K562 treated with DMSO at 1 percent for 24 hours (cell line): ENCODE data around the gene SBF1. TPM values are rescaled to one million over a fixed set of nuclear protein-coding genes. Genes with fewer than 3 reads are reported as not detected.

Experiments used
- total RNA-seq: library from RNA; unstranded; fragments of 300-600 nt; gene quantifications from 2 replicates; pipeline ENCODE4 v1.2.3, GENCODE V29; 2022; ENCODE audit warnings: low read depth; ENCODE audit not compliant: insufficient read depth

The SBF1 gene
- 69.1 and 76.1 TPM in 2 replicates for total RNA-seq

GRCh38 chr22:50474710-50475651 is at the start of gene SBF1:
Gene SBF1, minus strand, starts transcription at chr22:50475035. Its CDS starts 195 bp downstream, at chr22:50474840.

GRCh38 chr22:50507991-50508884 is 33.4 kb upstream of the SBF1 start, which contains the start of gene NCAPH2:
Gene NCAPH2, plus strand, starts transcription at chr22:50508224. Its CDS starts 114 bp downstream, at chr22:50508338.

GRCh38 chr22:50507421-50507990 is 32.7 kb upstream of the SBF1 start, which contains the start of gene LMF2:
Gene LMF2, minus strand, starts transcription at chr22:50507702. Its CDS starts 27 bp downstream, at chr22:50507675.

GRCh38 chr22:50486561-50487289 is 11.9 kb upstream of the SBF1 start, which contains the start of gene MIOX:
Gene MIOX, plus strand, starts transcription at chr22:50486859. Its CDS starts 39 bp downstream, at chr22:50486898.

GRCh38 chr22:50481440-50482106 is 6.7 kb upstream of the SBF1 start, which contains the start of gene ADM2:
Gene ADM2, plus strand, starts transcription at chr22:50481543. Its CDS starts 305 bp downstream, at chr22:50481848.

Other genes starting within 250 kb of the SBF1 start
- 29.5 and 37.4 TPM in 2 replicates for gene TUBGCP6, start 230.0 kb downstream of the SBF1 start, total RNA-seq
- 34.8 and 39.7 TPM in 2 replicates for gene HDAC10, start 223.8 kb downstream of the SBF1 start, total RNA-seq
- 26.2 and 28.0 TPM in 2 replicates for gene MAPK12, start 213.4 kb downstream of the SBF1 start, total RNA-seq
- 7.6 and 10.1 TPM in 2 replicates for gene MAPK11, start 204.7 kb downstream of the SBF1 start, total RNA-seq
- 34.9 and 38.8 TPM in 2 replicates for gene PLXNB2, start 167.4 kb downstream of the SBF1 start, total RNA-seq
- gene DENND6B, start 148.0 kb downstream of the SBF1 start, total RNA-seq: 2.9 and 3.5 TPM in 2 replicates
- 61.9 and 66.5 TPM in 2 replicates for gene PPP6R2, start 131.7 kb downstream of the SBF1 start, total RNA-seq
- 12.9 and 14.0 TPM in 2 replicates for gene ADM2, start 6.5 kb upstream of the SBF1 start, total RNA-seq
- not detected in 2 replicates for gene MIOX, start 11.8 kb upstream of the SBF1 start, total RNA-seq
- gene LMF2, start 32.7 kb upstream of the SBF1 start, total RNA-seq: 72.9 and 74.8 TPM in 2 replicates
- 67.3 and 87.7 TPM in 2 replicates for gene NCAPH2, start 33.2 kb upstream of the SBF1 start, total RNA-seq
- gene SCO2, start 50.6 kb upstream of the SBF1 start, total RNA-seq: 3.4 and 6.5 TPM in 2 replicates
- 2.3 and 3.7 TPM in 2 replicates for gene TYMP, start 55.0 kb upstream of the SBF1 start, total RNA-seq
- 5.1 and 7.9 TPM in 2 replicates for gene KLHDC7B, start 70.9 kb upstream of the SBF1 start, total RNA-seq
- gene SYCE3, start 87.9 kb upstream of the SBF1 start, total RNA-seq: not detected in 2 replicates
- 6.1 and 6.2 TPM in 2 replicates for gene CPT1B, start 103.4 kb upstream of the SBF1 start, total RNA-seq
- 10.0 and 15.3 TPM in 2 replicates for gene CHKB, start 107.8 kb upstream of the SBF1 start, total RNA-seq
- gene MAPK8IP2, start 125.8 kb upstream of the SBF1 start, total RNA-seq: 1.1 and 1.8 TPM in 2 replicates
- gene ARSA, start 153.1 kb upstream of the SBF1 start, total RNA-seq: 23.1 and 29.4 TPM in 2 replicates
- gene SHANK3, start 197.8 kb upstream of the SBF1 start, total RNA-seq: 0.13 TPM in 2 replicates